ENCODE data around the gene EFCAB12.

GRCh38 chr3:129474984-129475804 lies 46.8 kb upstream of the EFCAB12 start:
- TF ChIP-seq POLR2A (IDR thresholded peaks at IDR 0.05) (no peak), CTCF (IDR thresholded peaks at IDR 0.05) (no peak), EP300 (IDR thresholded peaks at IDR 0.05) (no peak)
